HG03060 (cell line): ENCODE results near the gene RGS1.

Experiments used
- ATAC-seq: cut with Tn5 transposase; IDR thresholded peaks from one replicate; pipeline ENCODE4 v1.9.1; 2021; ENCODE audit warnings: low read depth, moderate number of reproducible peaks; ENCODE audit not compliant: unreplicated experiment

The RGS1 gene

GRCh38 chr1:192552760-192553191 is 22.8 kb upstream of the RGS1 start:
- no peak for ATAC-seq

DNA sequence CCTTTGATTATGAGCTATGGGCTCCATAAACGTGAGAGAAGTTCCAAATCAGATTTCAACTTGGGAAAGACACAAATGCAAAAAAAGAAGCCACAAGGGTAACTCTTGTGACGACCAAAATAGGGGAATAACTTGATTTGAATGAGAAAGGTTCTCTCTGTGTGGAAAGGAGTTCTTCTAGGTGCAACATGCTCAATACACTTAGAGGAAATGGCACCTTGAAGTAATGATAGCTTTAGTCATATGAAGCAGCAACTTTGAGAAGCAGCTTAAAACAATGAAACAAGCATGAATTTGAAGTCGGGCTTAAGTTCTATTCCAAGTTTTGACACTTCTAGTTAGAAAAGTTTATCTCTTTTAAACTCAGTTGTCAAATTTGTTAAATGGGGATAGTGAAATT is 21.8 kb upstream of the RGS1 start:
- no peak for ATAC-seq

- ATAC-seq = no peak
Measured at GRCh38 chr1:192554904-192555303, 20.7 kb upstream of the RGS1 start.

DNA sequence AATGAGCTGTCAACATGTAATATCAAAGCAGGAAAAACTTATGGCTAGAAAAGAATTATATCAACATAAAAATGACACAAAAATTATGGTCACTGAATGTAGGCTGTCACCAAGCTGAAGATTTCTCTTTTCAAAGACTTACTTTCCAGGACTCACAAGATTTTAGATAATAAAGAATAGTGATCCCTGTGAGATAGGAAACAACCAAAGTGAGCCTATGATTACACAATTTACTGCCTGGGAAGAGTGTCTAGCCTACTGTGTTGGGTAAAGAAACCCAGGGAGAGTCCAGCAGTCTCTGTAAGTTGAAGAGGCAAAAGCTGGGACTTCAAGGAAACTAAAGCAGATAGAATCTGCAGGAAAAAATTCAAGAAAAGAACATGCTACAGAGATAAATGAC is 20.2 kb upstream of the RGS1 start:
- ATAC-seq = no peak

GRCh38 chr1:192557841-192558595 is 17.6 kb upstream of the RGS1 start:
- ATAC-seq = no peak

GRCh38 chr1:192559115-192560006 is 16.2 kb upstream of the RGS1 start:
- peak; percentile 76 for ATAC-seq

- ATAC-seq = no peak
Measured at GRCh38 chr1:192561301-192561700, 14.3 kb upstream of the RGS1 start.

GRCh38 chr1:192563129-192563528 is 12.4 kb upstream of the RGS1 start:
- ATAC-seq = no peak

GRCh38 chr1:192564099-192564498 is 11.5 kb upstream of the RGS1 start:
- no peak for ATAC-seq

- no peak for ATAC-seq
Measured at GRCh38 chr1:192565946-192566345, 9.6 kb upstream of the RGS1 start.

GRCh38 chr1:192566657-192567056 is 8.9 kb upstream of the RGS1 start:
- no peak for ATAC-seq

- ATAC-seq = no peak
Measured at GRCh38 chr1:192568063-192568462, 7.5 kb upstream of the RGS1 start.

DNA sequence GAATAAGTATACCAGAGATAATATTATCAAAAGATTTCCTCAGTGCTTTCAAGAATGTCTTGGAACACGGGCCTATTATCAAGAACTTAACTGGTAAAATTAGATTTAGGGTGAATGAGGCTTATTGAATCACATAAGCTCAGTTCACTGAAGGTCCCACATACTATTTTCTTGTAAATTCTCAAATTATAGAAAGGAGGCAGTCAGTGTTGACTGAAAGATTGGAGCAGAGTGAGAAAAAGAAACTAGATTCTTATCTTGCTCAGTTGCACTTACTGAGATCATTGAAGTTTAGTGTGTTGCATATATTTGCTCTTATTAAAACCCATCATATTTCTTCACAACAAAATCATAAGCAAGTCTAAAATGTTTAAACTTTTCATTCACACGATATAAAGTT is 3.9 kb upstream of the RGS1 start:
- no peak for ATAC-seq

- no peak for ATAC-seq
Measured at GRCh38 chr1:192573499-192573898, 2.1 kb upstream of the RGS1 start.

DNA sequence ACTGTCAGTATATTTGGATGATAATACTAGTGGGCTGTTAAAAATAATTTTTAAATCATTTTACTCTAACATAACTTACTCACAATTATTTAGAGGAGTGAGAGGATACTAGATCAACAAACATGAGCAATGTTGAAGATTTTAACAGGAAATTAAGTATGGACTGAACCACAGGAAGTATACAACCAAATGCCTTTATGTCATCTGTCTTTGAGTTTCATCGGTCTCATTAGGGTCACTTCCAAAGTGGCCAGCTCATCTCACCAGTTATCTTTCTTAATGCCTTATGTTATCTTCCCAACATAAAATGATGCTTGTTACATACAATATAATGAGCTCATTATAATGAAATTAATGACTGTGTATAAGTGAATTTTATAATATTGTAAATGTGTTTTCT is 1.5 kb upstream of the RGS1 start:
- no peak for ATAC-seq

DNA sequence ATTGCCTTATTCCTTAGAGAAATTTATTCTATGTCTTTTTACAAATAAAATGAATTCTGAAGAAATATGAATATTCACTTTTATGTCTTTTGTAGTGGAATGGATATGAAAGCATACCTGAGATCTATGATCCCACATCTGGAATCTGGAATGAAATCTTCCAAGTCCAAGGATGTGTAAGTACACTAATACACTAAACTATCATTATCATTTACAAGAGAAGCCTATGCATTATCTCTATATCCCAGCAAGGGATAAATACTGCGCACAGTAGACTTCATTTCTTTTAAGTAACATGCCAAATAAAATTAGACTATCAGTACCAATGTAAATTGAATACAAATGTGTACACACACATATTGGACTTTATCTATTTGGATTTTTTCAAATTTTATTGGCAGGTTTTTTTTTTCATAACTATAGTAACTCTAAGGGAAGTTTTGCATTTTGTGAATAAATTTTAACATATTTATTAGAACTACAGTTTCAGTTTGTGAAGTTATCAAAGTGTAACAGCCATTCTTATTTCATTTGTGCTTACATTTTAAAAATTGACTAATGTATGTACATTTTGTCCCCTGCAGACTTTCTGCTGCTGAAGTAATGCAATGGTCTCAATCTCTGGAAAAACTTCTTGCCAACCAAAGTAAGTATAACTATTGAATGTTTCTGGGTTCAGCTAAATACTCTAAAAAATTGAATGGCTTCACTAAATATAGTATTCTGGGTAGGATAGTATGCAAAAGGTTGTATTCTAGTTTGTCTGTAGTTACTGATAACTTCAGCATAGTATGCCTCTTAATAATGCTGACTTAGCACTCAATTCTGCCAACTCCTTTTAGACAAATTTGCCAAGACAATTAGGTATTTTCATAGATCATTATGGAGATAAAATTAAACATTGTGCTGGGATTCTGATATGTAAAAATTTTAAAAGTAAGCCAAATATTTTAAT is 894 bp downstream of the RGS1 start:
- no peak for ATAC-seq

DNA sequence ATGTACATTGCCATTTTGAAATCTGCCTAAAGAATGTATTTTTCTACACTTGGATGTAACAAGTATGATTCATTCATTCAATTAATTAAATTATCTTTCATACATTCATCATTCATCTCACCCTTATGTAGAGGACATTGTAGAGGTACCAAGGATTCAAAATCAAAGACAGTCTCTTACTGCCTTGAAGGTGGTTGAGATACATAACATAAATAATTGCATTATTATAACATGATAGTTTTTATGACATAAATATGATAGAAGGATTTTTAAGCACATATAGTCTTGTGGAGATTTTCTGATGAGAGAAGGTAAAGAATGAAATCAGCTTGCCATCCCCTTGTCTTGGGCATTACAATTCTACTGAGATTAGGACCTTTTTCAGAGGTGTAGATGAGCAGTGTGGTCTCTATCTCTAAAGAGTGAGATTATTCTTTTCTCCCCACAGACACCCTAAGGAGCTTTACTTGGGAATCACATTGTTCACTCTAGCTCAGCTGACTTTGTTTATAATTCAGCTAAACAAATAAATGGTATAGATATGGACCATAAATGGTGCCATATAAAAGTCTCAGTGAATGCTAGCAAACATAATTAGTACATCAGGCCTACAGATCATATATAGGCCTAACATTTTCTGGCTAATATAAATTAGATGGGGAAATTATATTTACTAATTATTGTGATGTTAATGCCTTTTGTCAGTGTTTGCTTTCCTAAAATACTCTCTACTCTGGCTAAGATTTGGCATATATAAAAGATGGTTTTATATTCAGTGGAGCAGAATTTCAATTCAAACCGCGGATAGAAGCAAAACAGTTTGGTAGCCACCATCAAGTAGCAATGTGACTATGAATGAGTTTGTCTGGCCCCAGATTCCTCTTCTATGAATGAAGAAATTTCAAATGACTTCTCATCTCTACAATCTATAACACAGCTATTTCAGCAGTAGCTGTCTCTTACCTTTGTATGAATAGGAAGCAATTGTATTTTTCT is 1.9 kb downstream of the RGS1 start:
- ATAC-seq = no peak

DNA sequence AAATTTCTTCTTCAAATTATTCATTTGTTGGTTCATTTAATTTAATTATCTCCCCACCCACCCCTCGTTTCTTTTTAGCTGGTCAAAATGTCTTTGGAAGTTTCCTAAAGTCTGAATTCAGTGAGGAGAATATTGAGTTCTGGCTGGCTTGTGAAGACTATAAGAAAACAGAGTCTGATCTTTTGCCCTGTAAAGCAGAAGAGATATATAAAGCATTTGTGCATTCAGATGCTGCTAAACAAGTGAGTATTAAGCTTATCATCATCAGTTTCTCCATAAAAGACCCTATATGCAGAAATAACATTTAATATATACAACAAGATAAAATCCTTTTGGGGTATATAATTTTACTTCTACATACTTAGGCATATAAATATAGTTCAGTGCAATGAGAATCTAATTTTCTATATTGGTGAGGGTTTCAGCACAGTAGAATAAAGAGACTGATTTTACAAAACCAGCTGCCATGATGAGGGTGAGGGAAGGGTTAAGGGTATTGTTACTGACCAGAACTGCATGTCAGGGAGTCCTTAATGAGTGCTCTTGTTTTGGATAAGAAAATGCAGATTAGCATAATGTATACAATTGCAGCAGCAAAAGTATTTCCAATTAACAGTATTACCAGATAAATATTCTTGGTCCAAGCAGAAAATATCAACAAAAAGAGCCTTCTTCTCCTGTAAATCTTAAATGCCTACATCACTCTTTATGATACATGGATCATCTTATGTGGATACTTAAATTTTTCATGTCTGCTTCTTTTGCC is 2.8 kb downstream of the RGS1 start:
- no peak for ATAC-seq
